ENCODE measurements around the gene ABCC8. TPM values are rescaled to one million over a fixed set of nuclear protein-coding genes. Genes with fewer than 3 reads are reported as not detected.

ABCC8 gene
- total RNA-seq, 1 donor from 2014 or later, result 80.5 TPM

- Mint-ChIP-seq H3K9me3 (no peaks in the 10 kb centered on the region), H3K4me1 (ENCODE audit: unreplicated experiment) (peaks cover 7% of the 10 kb centered on the region), H3K27ac (no peak overlapping the region), H3K36me3 (no peaks in the 10 kb centered on the region), H3K27me3 (no peaks in the 10 kb centered on the region), H3K4me3 (no peak overlapping the region)
- no peak for DNase-seq (ENCODE audit: extremely low spot score, unreplicated experiment)
- no peak for TF ChIP-seq CTCF (conservative IDR thresholded peaks at IDR 0.05)
Observed at GRCh38 chr11:17521106-17521900, 44.7 kb upstream of the ABCC8 start.

- Mint-ChIP-seq H3K9me3 (no peaks in the 10 kb centered on the region), H3K4me3 (no peak overlapping the region), H3K36me3 (no peaks in the 10 kb centered on the region), H3K27me3 (no peaks in the 10 kb centered on the region), H3K4me1 (ENCODE audit: unreplicated experiment) (peaks cover 7% of the 10 kb centered on the region), H3K27ac (no peak overlapping the region)
- no peak for TF ChIP-seq CTCF (conservative IDR thresholded peaks at IDR 0.05)
- DNase-seq (ENCODE audit: extremely low spot score, unreplicated experiment), result no peak
Observed at GRCh38 chr11:17519061-17519885, 42.6 kb upstream of the ABCC8 start.

GRCh38 chr11:17518366-17518765 is 41.7 kb upstream of the ABCC8 start:
- Mint-ChIP-seq H3K36me3 (no peaks in the 10 kb centered on the region), H3K27me3 (peaks cover 3% of the 10 kb centered on the region), H3K4me3 (no peak overlapping the region), H3K9me3 (no peaks in the 10 kb centered on the region), H3K27ac (no peak overlapping the region), H3K4me1 (ENCODE audit: unreplicated experiment) (peaks cover 7% of the 10 kb centered on the region)
- no peak for DNase-seq (ENCODE audit: extremely low spot score, unreplicated experiment)
- no peak for TF ChIP-seq CTCF (conservative IDR thresholded peaks at IDR 0.05)

- no peak for DNase-seq (ENCODE audit: extremely low spot score, unreplicated experiment)
- Mint-ChIP-seq H3K27me3 (peaks cover 6% of the 10 kb centered on the region), H3K27ac (no peak overlapping the region), H3K4me3 (no peak overlapping the region), H3K4me1 (ENCODE audit: unreplicated experiment) (peaks cover 11% of the 10 kb centered on the region), H3K9me3 (no peaks in the 10 kb centered on the region), H3K36me3 (no peaks in the 10 kb centered on the region)
- TF ChIP-seq CTCF (conservative IDR thresholded peaks at IDR 0.05), result no peak
Observed at GRCh38 chr11:17517186-17517585, 40.5 kb upstream of the ABCC8 start.

GRCh38 chr11:17516551-17517150 is 40.0 kb upstream of the ABCC8 start:
- Mint-ChIP-seq H3K4me3 (no peak overlapping the region), H3K9me3 (no peaks in the 10 kb centered on the region), H3K27ac (no peak overlapping the region), H3K27me3 (peaks cover 6% of the 10 kb centered on the region), H3K36me3 (no peaks in the 10 kb centered on the region), H3K4me1 (ENCODE audit: unreplicated experiment) (peaks cover 11% of the 10 kb centered on the region)
- DNase-seq (ENCODE audit: extremely low spot score, unreplicated experiment), result no peak
- no peak for TF ChIP-seq CTCF (conservative IDR thresholded peaks at IDR 0.05)

All from type B pancreatic cell (in vitro differentiated cells).